Erythroblast (primary cell): ENCODE measurements around the gene MAL.

Experiments
- GATA1 ChIP-seq: IDR thresholded peaks from 2 replicates; pipeline ENCODE4 v1.6.1; 2011; ENCODE audit warnings: low read depth, mild to moderate bottlenecking, control low read depth, low read length, moderate library complexity
- POLR2A ChIP-seq: IDR thresholded peaks from 2 replicates; pipeline ENCODE4 v1.6.1; 2011; ENCODE audit warnings: mild to moderate bottlenecking, low read length

GRCh38 chr2:95061119-95061512, 35.6 kb downstream of the MAL start:
- no peak for TF ChIP-seq POLR2A
- TF ChIP-seq GATA1: no peak
